ENCODE data around the gene GAPDHS.

GAPDHS gene

GRCh38 chr19:35557539-35558399 is 24.5 kb downstream of the GAPDHS start:
- H3K27me3 ChIP-seq (ENCODE audit: low read depth, low read length), result peaks cover 12% of the 10 kb centered on the region
- no peak overlapping the region for H3K4me2 ChIP-seq (ENCODE audit: low read length)
- H2AFZ ChIP-seq (ENCODE audit: low read depth, low read length), result no peak overlapping the region
- peaks cover 14% of the 10 kb centered on the region for H3K4me1 ChIP-seq (ENCODE audit: low read length)
- no peak overlapping the region for H3K4me3 ChIP-seq (ENCODE audit: low read length)
- H3K27ac ChIP-seq (ENCODE audit: low read length), result no peak overlapping the region
- TF ChIP-seq EZH2phosphoT487 (IDR thresholded peaks at IDR 0.05; ENCODE audit: low read depth), result no peak
- TF ChIP-seq, protein P1, sequence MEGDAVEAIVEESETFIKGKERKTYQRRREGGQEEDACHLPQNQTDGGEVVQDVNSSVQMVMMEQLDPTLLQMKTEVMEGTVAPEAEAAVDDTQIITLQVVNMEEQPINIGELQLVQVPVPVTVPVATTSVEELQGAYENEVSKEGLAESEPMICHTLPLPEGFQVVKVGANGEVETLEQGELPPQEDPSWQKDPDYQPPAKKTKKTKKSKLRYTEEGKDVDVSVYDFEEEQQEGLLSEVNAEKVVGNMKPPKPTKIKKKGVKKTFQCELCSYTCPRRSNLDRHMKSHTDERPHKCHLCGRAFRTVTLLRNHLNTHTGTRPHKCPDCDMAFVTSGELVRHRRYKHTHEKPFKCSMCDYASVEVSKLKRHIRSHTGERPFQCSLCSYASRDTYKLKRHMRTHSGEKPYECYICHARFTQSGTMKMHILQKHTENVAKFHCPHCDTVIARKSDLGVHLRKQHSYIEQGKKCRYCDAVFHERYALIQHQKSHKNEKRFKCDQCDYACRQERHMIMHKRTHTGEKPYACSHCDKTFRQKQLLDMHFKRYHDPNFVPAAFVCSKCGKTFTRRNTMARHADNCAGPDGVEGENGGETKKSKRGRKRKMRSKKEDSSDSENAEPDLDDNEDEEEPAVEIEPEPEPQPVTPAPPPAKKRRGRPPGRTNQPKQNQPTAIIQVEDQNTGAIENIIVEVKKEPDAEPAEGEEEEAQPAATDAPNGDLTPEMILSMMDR (IDR thresholded peaks at IDR 0.05; ENCODE audit: low read depth, low read length), result no peak
- H3K9ac ChIP-seq (ENCODE audit: low read length), result no peak overlapping the region
- no peaks in the 10 kb centered on the region for H4K20me1 ChIP-seq (ENCODE audit: insufficient read depth, low read length)
- H3K9me3 ChIP-seq (ENCODE audit: insufficient read depth, low read length), result no peaks in the 10 kb centered on the region
- H3K36me3 ChIP-seq (replicated peaks; ENCODE audit: low read depth, low read length), result no peaks in the 10 kb centered on the region
- no peaks in the 10 kb centered on the region for H3K79me2 ChIP-seq (ENCODE audit: low read length)

- no peak overlapping the region for H3K27ac ChIP-seq (ENCODE audit: low read length)
- H3K4me1 ChIP-seq (ENCODE audit: low read length), result peaks cover 14% of the 10 kb centered on the region
- H3K36me3 ChIP-seq (replicated peaks; ENCODE audit: low read depth, low read length), result no peaks in the 10 kb centered on the region
- H2AFZ ChIP-seq (ENCODE audit: low read depth, low read length), result no peak overlapping the region
- no peak overlapping the region for H3K9ac ChIP-seq (ENCODE audit: low read length)
- H3K27me3 ChIP-seq (ENCODE audit: low read depth, low read length), result peaks cover 12% of the 10 kb centered on the region
- no peaks in the 10 kb centered on the region for H3K79me2 ChIP-seq (ENCODE audit: low read length)
- H4K20me1 ChIP-seq (ENCODE audit: insufficient read depth, low read length), result no peaks in the 10 kb centered on the region
- TF ChIP-seq EZH2phosphoT487 (IDR thresholded peaks at IDR 0.05; ENCODE audit: low read depth), result no peak
- TF ChIP-seq, protein P1 (IDR thresholded peaks at IDR 0.05; ENCODE audit: low read depth, low read length), result no peak
- peak overlapping the region; percentile 48 for H3K4me2 ChIP-seq (ENCODE audit: low read length)
- H3K4me3 ChIP-seq (ENCODE audit: low read length), result peak overlapping the region; percentile 19
- no peaks in the 10 kb centered on the region for H3K9me3 ChIP-seq (ENCODE audit: insufficient read depth, low read length)
These were observed 25.4 kb downstream of the GAPDHS start for GRCh38 chr19:35558400-35559280.

DNA sequence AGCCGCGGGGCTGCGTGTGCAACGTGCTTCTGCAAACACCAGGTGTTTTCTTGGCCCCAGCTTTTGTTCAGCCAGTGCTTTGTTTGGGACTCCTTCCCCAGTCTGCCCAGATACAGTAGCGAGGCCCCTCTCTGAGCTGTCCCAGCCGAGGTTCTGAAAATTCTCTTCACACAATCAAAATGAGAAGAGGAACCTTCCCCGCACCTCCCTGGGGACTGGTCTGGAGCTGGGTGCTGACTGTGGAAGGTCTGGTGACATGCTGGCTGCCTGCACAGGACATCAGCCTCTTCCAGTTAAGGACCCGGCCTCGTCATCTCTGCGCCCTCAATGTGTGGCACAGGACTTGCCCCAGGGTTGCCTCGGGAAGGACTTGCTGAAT is 26.0 kb downstream of the GAPDHS start:
- Histone ChIP-seq H3K27me3 (ENCODE audit: low read depth, low read length) (peaks cover 12% of the 10 kb centered on the region), H3K9me3 (ENCODE audit: insufficient read depth, low read length) (no peaks in the 10 kb centered on the region), H3K36me3 (replicated peaks; ENCODE audit: low read depth, low read length) (no peaks in the 10 kb centered on the region), H3K79me2 (ENCODE audit: low read length) (no peaks in the 10 kb centered on the region), H4K20me1 (ENCODE audit: insufficient read depth, low read length) (no peaks in the 10 kb centered on the region), H3K4me3 (ENCODE audit: low read length) (peak overlapping the region; percentile 19), H3K9ac (ENCODE audit: low read length) (no peak overlapping the region), H2AFZ (ENCODE audit: low read depth, low read length) (no peak overlapping the region), H3K4me2 (ENCODE audit: low read length) (peak overlapping the region; percentile 48), H3K27ac (ENCODE audit: low read length) (no peak overlapping the region), H3K4me1 (ENCODE audit: low read length) (peaks cover 14% of the 10 kb centered on the region)
- TF ChIP-seq, protein P1 (IDR thresholded peaks at IDR 0.05; ENCODE audit: low read depth, low read length), result no peak

DNA sequence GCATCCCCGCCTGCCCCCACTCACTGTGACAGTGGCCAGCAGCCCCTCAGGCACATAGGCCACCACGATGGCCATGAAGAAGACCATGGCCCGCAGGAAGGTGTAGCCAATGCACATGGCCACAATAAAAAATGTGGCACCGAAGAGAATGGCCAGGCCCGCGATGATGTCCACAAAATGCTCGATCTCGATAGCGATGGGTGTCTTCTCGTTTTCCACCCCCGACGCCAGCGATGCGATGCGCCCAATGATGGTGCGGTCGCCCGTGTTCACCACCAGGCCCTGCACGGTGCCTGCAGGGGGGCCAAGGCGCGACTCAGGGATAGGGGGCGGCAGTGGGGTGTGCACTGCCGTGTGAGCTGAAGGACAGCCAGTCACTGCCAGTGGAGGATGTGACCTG is 26.5 kb downstream of the GAPDHS start:
- H3K4me2 ChIP-seq (ENCODE audit: low read length), result no peak overlapping the region
- TF ChIP-seq, protein P1 (IDR thresholded peaks at IDR 0.05; ENCODE audit: low read depth, low read length), result no peak
- no peak for TF ChIP-seq EZH2phosphoT487 (IDR thresholded peaks at IDR 0.05; ENCODE audit: low read depth)
- H3K27ac ChIP-seq (ENCODE audit: low read length), result no peak overlapping the region
- H3K4me3 ChIP-seq (ENCODE audit: low read length), result no peak overlapping the region
- H3K79me2 ChIP-seq (ENCODE audit: low read length), result no peaks in the 10 kb centered on the region
- H4K20me1 ChIP-seq (ENCODE audit: insufficient read depth, low read length), result no peaks in the 10 kb centered on the region
- no peaks in the 10 kb centered on the region for H3K36me3 ChIP-seq (replicated peaks; ENCODE audit: low read depth, low read length)
- no peaks in the 10 kb centered on the region for H3K9me3 ChIP-seq (ENCODE audit: insufficient read depth, low read length)
- no peak overlapping the region for H2AFZ ChIP-seq (ENCODE audit: low read depth, low read length)
- H3K9ac ChIP-seq (ENCODE audit: low read length), result no peak overlapping the region
- peaks cover 14% of the 10 kb centered on the region for H3K4me1 ChIP-seq (ENCODE audit: low read length)
- H3K27me3 ChIP-seq (ENCODE audit: low read depth, low read length), result peaks cover 16% of the 10 kb centered on the region
